ENCODE results near the gene TIMM21. TPM values are rescaled to one million over a fixed set of nuclear protein-coding genes. Genes with fewer than 3 reads are reported as not detected.

Gene TIMM21
- 30.8 and 42.9 TPM in 2 replicates for total RNA-seq (2014; rRNA removed; shearing (Covaris generic))
- 20.7 and 25.2 TPM in 2 replicates for total RNA-seq (2022)
- Bru-seq, nascent RNA = percentile 76 among the genes with signal in this experiment
- BruChase-seq, experiment 1, labeled RNA remaining after a 6-hour chase = percentile 60 among the genes with signal in this experiment
- percentile 77 among the genes with signal in this experiment for BruChase-seq, experiment 2, labeled RNA remaining after a 2-hour chase
- long read RNA-seq, transcript TIMM21-201 (6 exons, 3,095 nt) = major isoform, 27 of 35 reads
- long read RNA-seq, partial matches to known transcripts = 3 of 35 reads
- long read RNA-seq, other reads (novel, unspliced or antisense) = 5 of 35 reads

- no TSS peak for BruUV-seq (replicated peaks)
- intact Hi-C loops (cut with micrococcal nuclease; ENCODE audit: unreplicated experiment) = loop anchor here (2.0 kb wide), 1 partner anchor 83 kb away; no protein-coding TSS in a partner anchor
- Histone ChIP-seq H3K27ac (ENCODE audit: low read depth, low read length, poor library complexity, severe bottlenecking) (peak within 1 kb of the TSS; percentile 94), H3K79me2 (ENCODE audit: insufficient read depth, low read depth, low read length) (peaks cover 45% of the 10 kb centered on the region), H2AFZ (ENCODE audit: low read length) (peak within 1 kb of the TSS; percentile 88), H3K4me3 (ENCODE audit: low read depth, low read length, poor library complexity, severe bottlenecking) (peak within 1 kb of the TSS; percentile 80), H4K20me1 (ENCODE audit: insufficient read depth, low read length) (no peaks in the 10 kb centered on the region), H3K9me3 (ENCODE audit: low read length) (no peaks in the 10 kb centered on the region), H3K36me3 (ENCODE audit: insufficient read depth, low read length) (peaks cover 20% of the 10 kb centered on the region), H3K9me2 (ENCODE audit: insufficient read depth, low read length) (no peaks in the 10 kb centered on the region), H3K4me1 (ENCODE audit: insufficient read depth, low read length, poor library complexity, severe bottlenecking) (peaks cover 25% of the 10 kb centered on the region), H3K4me2 (ENCODE audit: low read length) (peak within 1 kb of the TSS; percentile 100)
- DNase-seq (ENCODE audit: low spot score) = peak; percentile 90
- CTCF ChIA-PET (ENCODE audit: unreplicated experiment) = no interaction called here
- no peak for TF ChIP-seq EZH2phosphoT487 (IDR thresholded peaks at IDR 0.05; ENCODE audit: borderline replicate concordance, low read depth, low read length)
- no peak for TF ChIP-seq CTCF (conservative IDR thresholded peaks at IDR 0.05; ENCODE audit: low read length)
- POLR2A ChIA-PET = no interaction called here
Observed at GRCh38 chr18:74147779-74148542, at the start of gene TIMM21, which contains the start of gene FBXO15. TIMM21 (plus strand) TSS chr18:74148523; CDS start chr18:74148809, 286 bp downstream. FBXO15 (minus strand) TSS chr18:74147834; CDS start chr18:74147785, 49 bp downstream.

GRCh38 chr18:74108460-74108859, 39.9 kb upstream of the TIMM21 start:
- POLR2A ChIA-PET = interaction anchor here (0.7 kb wide), 1 partner anchor 30 kb away, joined by 3 read pairs; no protein-coding TSS in a partner anchor
- no peak for TF ChIP-seq CTCF (conservative IDR thresholded peaks at IDR 0.05; ENCODE audit: low read length)
- TF ChIP-seq EZH2phosphoT487 (IDR thresholded peaks at IDR 0.05; ENCODE audit: borderline replicate concordance, low read depth, low read length) = no peak
- Histone ChIP-seq H3K4me1 (ENCODE audit: insufficient read depth, low read length, poor library complexity, severe bottlenecking) (no peaks in the 10 kb centered on the region), H4K20me1 (ENCODE audit: insufficient read depth, low read length) (no peaks in the 10 kb centered on the region), H3K9me3 (ENCODE audit: low read length) (no peaks in the 10 kb centered on the region), H3K4me3 (ENCODE audit: low read depth, low read length, poor library complexity, severe bottlenecking) (no peak overlapping the region), H3K9me2 (ENCODE audit: insufficient read depth, low read length) (no peaks in the 10 kb centered on the region), H3K79me2 (ENCODE audit: insufficient read depth, low read depth, low read length) (no peaks in the 10 kb centered on the region), H3K4me2 (ENCODE audit: low read length) (no peak overlapping the region), H3K27ac (ENCODE audit: low read depth, low read length, poor library complexity, severe bottlenecking) (no peak overlapping the region), H3K36me3 (ENCODE audit: insufficient read depth, low read length) (no peaks in the 10 kb centered on the region), H2AFZ (ENCODE audit: low read length) (no peak overlapping the region)
- intact Hi-C loops (cut with micrococcal nuclease; ENCODE audit: unreplicated experiment) = no loop called here
- no TSS peak for BruUV-seq (replicated peaks)
- no peak for DNase-seq (ENCODE audit: low spot score)
- CTCF ChIA-PET (ENCODE audit: unreplicated experiment) = no interaction called here
